ENCODE data around the gene GASK1A. TPM values are rescaled to one million over a fixed set of nuclear protein-coding genes. Genes with fewer than 3 reads are reported as not detected.

GASK1A gene
- total RNA-seq, 1 experiment from 2014 or later = not detected

DNA sequence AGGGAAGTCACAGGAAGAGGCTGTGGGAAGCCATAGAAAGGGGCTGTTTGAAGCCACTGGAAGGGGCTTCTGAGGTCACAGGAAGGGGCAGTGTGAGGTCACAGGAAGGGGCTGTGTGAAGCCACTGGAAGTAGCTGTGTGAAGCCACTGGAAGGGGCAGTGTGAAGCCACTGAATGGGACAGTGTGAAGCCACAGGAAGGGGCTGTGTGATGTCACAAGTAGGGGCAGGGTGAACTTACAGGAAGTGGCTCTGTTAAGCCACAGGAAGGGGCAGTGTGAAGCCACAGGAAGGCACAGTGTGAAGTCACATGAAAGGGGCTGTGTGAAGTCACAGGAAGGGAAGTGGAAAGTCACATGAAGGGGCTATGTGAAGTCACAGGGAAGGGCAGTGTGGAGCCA lies 33.1 kb downstream of the GASK1A start:
- in situ Hi-C loops (cut with HindIII; ENCODE audit: low pct_unique_long_range_greater_than_20kb, low sequenced_read_pairs) = no loop called here
- no peak for ATAC-seq

GRCh38 chr3:43013256-43013655 lies 34.1 kb downstream of the GASK1A start:
- Histone ChIP-seq H3K27me3 (ENCODE audit: control insufficient read depth, insufficient read depth, low read length) (no peaks in the 10 kb centered on the region), H3K9me3 (ENCODE audit: control insufficient read depth, insufficient read depth, low read depth, low read length) (no peaks in the 10 kb centered on the region), H3K4me1 (ENCODE audit: control insufficient read depth, insufficient read depth, low read length) (no peaks in the 10 kb centered on the region), H3K27ac (ENCODE audit: low read length) (no peak overlapping the region), H3K4me3 (ENCODE audit: low read depth in 2 of 2, low read length in 2 of 2) (no peak overlapping the region), H3K36me3 (ENCODE audit: control insufficient read depth, insufficient read depth, low read length) (no peaks in the 10 kb centered on the region)
- no TSS peak for BruUV-seq (replicated peaks)
- ATAC-seq = no peak
- no peak for TF ChIP-seq POLR2AphosphoS5 (IDR thresholded peaks at IDR 0.05; ENCODE audit: low read depth, low read length)
- TF ChIP-seq, protein P1, sequence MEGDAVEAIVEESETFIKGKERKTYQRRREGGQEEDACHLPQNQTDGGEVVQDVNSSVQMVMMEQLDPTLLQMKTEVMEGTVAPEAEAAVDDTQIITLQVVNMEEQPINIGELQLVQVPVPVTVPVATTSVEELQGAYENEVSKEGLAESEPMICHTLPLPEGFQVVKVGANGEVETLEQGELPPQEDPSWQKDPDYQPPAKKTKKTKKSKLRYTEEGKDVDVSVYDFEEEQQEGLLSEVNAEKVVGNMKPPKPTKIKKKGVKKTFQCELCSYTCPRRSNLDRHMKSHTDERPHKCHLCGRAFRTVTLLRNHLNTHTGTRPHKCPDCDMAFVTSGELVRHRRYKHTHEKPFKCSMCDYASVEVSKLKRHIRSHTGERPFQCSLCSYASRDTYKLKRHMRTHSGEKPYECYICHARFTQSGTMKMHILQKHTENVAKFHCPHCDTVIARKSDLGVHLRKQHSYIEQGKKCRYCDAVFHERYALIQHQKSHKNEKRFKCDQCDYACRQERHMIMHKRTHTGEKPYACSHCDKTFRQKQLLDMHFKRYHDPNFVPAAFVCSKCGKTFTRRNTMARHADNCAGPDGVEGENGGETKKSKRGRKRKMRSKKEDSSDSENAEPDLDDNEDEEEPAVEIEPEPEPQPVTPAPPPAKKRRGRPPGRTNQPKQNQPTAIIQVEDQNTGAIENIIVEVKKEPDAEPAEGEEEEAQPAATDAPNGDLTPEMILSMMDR (IDR thresholded peaks at IDR 0.05) = no peak
- no peak for TF ChIP-seq TCF7L2 (IDR thresholded peaks at IDR 0.05; ENCODE audit: low read depth, low read length)
- no peak for TF ChIP-seq SIN3A (IDR thresholded peaks at IDR 0.05; ENCODE audit: borderline replicate concordance, insufficient read depth, low read depth, low read length)
- TF ChIP-seq, protein P2, sequence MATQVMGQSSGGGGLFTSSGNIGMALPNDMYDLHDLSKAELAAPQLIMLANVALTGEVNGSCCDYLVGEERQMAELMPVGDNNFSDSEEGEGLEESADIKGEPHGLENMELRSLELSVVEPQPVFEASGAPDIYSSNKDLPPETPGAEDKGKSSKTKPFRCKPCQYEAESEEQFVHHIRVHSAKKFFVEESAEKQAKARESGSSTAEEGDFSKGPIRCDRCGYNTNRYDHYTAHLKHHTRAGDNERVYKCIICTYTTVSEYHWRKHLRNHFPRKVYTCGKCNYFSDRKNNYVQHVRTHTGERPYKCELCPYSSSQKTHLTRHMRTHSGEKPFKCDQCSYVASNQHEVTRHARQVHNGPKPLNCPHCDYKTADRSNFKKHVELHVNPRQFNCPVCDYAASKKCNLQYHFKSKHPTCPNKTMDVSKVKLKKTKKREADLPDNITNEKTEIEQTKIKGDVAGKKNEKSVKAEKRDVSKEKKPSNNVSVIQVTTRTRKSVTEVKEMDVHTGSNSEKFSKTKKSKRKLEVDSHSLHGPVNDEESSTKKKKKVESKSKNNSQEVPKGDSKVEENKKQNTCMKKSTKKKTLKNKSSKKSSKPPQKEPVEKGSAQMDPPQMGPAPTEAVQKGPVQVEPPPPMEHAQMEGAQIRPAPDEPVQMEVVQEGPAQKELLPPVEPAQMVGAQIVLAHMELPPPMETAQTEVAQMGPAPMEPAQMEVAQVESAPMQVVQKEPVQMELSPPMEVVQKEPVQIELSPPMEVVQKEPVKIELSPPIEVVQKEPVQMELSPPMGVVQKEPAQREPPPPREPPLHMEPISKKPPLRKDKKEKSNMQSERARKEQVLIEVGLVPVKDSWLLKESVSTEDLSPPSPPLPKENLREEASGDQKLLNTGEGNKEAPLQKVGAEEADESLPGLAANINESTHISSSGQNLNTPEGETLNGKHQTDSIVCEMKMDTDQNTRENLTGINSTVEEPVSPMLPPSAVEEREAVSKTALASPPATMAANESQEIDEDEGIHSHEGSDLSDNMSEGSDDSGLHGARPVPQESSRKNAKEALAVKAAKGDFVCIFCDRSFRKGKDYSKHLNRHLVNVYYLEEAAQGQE (IDR thresholded peaks at IDR 0.05; ENCODE audit: insufficient read depth in 1 of 2, low read depth in 2 of 2, low read length in 1 of 2) = no peak
- ChIA-PET POLR2A (no interaction called here), CTCF (no interaction called here)
- in situ Hi-C loops (cut with HindIII; ENCODE audit: low pct_unique_long_range_greater_than_20kb, low sequenced_read_pairs) = no loop called here
- no peak for DNase-seq (ENCODE audit: low read depth, low spot score)
- intact Hi-C loops (cut with micrococcal nuclease; ENCODE audit: unreplicated experiment) = no loop called here

More for the DNA sequence above, 33.1 kb downstream of the GASK1A start:
- Histone ChIP-seq H3K27me3 (ENCODE audit: control insufficient read depth, insufficient read depth, low read length) (no peaks in the 10 kb centered on the region), H3K9me3 (ENCODE audit: control insufficient read depth, insufficient read depth, low read depth, low read length) (no peaks in the 10 kb centered on the region), H3K27ac (ENCODE audit: low read length) (no peak overlapping the region), H3K4me3 (ENCODE audit: low read depth in 2 of 2, low read length in 2 of 2) (no peak overlapping the region), H3K4me1 (ENCODE audit: control insufficient read depth, insufficient read depth, low read length) (no peaks in the 10 kb centered on the region), H3K36me3 (ENCODE audit: control insufficient read depth, insufficient read depth, low read length) (no peaks in the 10 kb centered on the region)
- no peak for DNase-seq (ENCODE audit: low read depth, low spot score)
- ChIA-PET CTCF (no interaction called here), POLR2A (no interaction called here)
- TF ChIP-seq POLR2AphosphoS5 (IDR thresholded peaks at IDR 0.05; ENCODE audit: low read depth, low read length) (no peak), TCF7L2 (IDR thresholded peaks at IDR 0.05; ENCODE audit: low read depth, low read length) (no peak)
- intact Hi-C loops (cut with micrococcal nuclease; ENCODE audit: unreplicated experiment) = no loop called here
- no TSS peak for BruUV-seq (replicated peaks)

DNA sequence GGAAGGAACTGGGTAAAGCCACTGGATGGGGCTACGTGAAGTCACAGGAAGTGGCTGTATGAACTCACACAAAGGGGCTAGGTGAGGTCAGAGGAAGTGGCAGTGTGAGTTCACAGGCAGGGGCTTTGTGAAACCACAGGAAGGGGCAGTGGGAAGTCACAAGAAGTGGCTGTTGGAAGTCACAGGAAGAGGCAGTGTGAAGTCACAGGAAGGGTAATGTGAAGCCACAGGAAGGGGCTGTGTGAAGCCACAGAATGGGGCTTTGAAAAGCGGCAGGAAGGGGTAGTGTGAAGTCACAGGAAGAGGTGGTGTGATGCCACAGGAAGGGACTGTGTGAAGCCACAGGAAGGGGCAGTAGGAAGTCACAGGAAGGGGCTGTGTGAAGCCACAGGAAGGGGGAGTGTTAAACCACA lies 34.6 kb downstream of the GASK1A start:
- TF ChIP-seq SIN3A (IDR thresholded peaks at IDR 0.05; ENCODE audit: borderline replicate concordance, insufficient read depth, low read depth, low read length) = no peak
- TF ChIP-seq, protein P2 (IDR thresholded peaks at IDR 0.05; ENCODE audit: insufficient read depth in 1 of 2, low read depth in 2 of 2, low read length in 1 of 2) = no peak
- TF ChIP-seq POLR2AphosphoS5 (IDR thresholded peaks at IDR 0.05; ENCODE audit: low read depth, low read length) = no peak
- TF ChIP-seq TCF7L2 (IDR thresholded peaks at IDR 0.05; ENCODE audit: low read depth, low read length) = no peak
- TF ChIP-seq, protein P1 (IDR thresholded peaks at IDR 0.05) = no peak
- Histone ChIP-seq H3K9me3 (ENCODE audit: control insufficient read depth, insufficient read depth, low read depth, low read length) (no peaks in the 10 kb centered on the region), H3K27ac (ENCODE audit: low read length) (no peak overlapping the region), H3K36me3 (ENCODE audit: control insufficient read depth, insufficient read depth, low read length) (no peaks in the 10 kb centered on the region), H3K4me1 (ENCODE audit: control insufficient read depth, insufficient read depth, low read length) (no peaks in the 10 kb centered on the region), H3K4me3 (ENCODE audit: low read depth in 2 of 2, low read length in 2 of 2) (no peak overlapping the region), H3K27me3 (ENCODE audit: control insufficient read depth, insufficient read depth, low read length) (no peaks in the 10 kb centered on the region)
- no TSS peak for BruUV-seq (replicated peaks)
- CTCF ChIA-PET = no interaction called here
- intact Hi-C loops (cut with micrococcal nuclease; ENCODE audit: unreplicated experiment) = no loop called here
- DNase-seq (ENCODE audit: low read depth, low spot score) (no peak), ATAC-seq (no peak)
- in situ Hi-C loops (cut with HindIII; ENCODE audit: low pct_unique_long_range_greater_than_20kb, low sequenced_read_pairs) = no loop called here
- POLR2A ChIA-PET = no interaction called here
